Measurements from ENCODE around the gene IFNA8. TPM values are rescaled to one million over a fixed set of nuclear protein-coding genes. Genes with fewer than 3 reads are reported as not detected.

IFNA8 gene
- total and polyA plus RNA-seq, 5 donors = not detected

DNA sequence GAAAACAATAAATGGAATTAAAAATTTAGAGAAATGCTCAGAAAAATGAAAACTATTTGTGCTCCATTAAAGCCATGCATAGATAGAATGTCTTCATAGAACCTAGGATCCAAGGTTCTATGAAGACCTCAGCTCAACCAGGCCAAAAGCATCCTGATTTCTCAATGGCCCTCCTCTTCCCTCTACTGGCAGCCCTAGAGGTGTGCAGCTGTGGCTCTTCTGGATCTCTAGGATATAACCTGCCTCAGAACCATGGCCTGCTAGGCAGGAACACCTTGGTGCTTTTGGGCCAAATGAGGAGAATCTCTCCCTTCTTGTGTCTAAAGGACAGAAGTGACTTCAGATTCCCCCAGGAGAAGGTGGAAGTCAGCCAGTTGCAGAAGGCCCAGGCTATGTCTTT lies 46.4 kb downstream of the IFNA8 start:
- peak in 1 of 2 donors; percentile 57 for ATAC-seq

More for the DNA sequence above, 46.4 kb downstream of the IFNA8 start:
- intact Hi-C loops (cut with DNase I) = no loop called here
- no peaks in the 10 kb centered on the region for H3K4me1 ChIP-seq (ENCODE audit: control insufficient read depth, insufficient read depth, low read length)
- H3K9me3 ChIP-seq (ENCODE audit: control insufficient read depth, low read length) = no peaks in the 10 kb centered on the region
- no peak overlapping the region for H3K4me3 ChIP-seq (ENCODE audit: low read length)
- H3K27me3 ChIP-seq (ENCODE audit: control insufficient read depth, insufficient read depth) = no peaks in the 10 kb centered on the region
- no peak for DNase-seq
- no peak overlapping the region for H3K27ac ChIP-seq (ENCODE audit: low read length)

Other genes starting within 250 kb of the IFNA8 start
- not detected for gene IFNA21, start 242.5 kb upstream of the IFNA8 start, total RNA-seq
- gene IFNA21, start 242.5 kb upstream of the IFNA8 start, polyA plus RNA-seq = not detected
- not detected for gene IFNA4, start 221.5 kb upstream of the IFNA8 start, total RNA-seq
- not detected for gene IFNA4, start 221.5 kb upstream of the IFNA8 start, polyA plus RNA-seq
- gene IFNA7, start 206.9 kb upstream of the IFNA8 start, total RNA-seq = not detected
- not detected for gene IFNA7, start 206.9 kb upstream of the IFNA8 start, polyA plus RNA-seq
- not detected for gene IFNA10, start 202.0 kb upstream of the IFNA8 start, total RNA-seq
- not detected for gene IFNA10, start 202.0 kb upstream of the IFNA8 start, polyA plus RNA-seq
- not detected for gene IFNA16, start 191.8 kb upstream of the IFNA8 start, total RNA-seq
- not detected for gene IFNA16, start 191.8 kb upstream of the IFNA8 start, polyA plus RNA-seq
- not detected for gene IFNA17, start 180.9 kb upstream of the IFNA8 start, total RNA-seq
- gene IFNA17, start 180.9 kb upstream of the IFNA8 start, polyA plus RNA-seq = not detected
- not detected for gene IFNA14, start 169.1 kb upstream of the IFNA8 start, total RNA-seq
- not detected for gene IFNA14, start 169.1 kb upstream of the IFNA8 start, polyA plus RNA-seq
- gene IFNA5, start 103.8 kb upstream of the IFNA8 start, total RNA-seq = not detected
- not detected for gene IFNA5, start 103.8 kb upstream of the IFNA8 start, polyA plus RNA-seq
- gene KLHL9, start 73.7 kb upstream of the IFNA8 start, total RNA-seq = 10 to 100 TPM; 13.0 to 14.6 (median 13.3) TPM
- 6.1 TPM for gene KLHL9, start 73.7 kb upstream of the IFNA8 start, polyA plus RNA-seq
- gene IFNA6, start 58.2 kb upstream of the IFNA8 start, total RNA-seq = not detected
- gene IFNA6, start 58.2 kb upstream of the IFNA8 start, polyA plus RNA-seq = not detected
- gene IFNA13, start 41.1 kb upstream of the IFNA8 start, total RNA-seq = not detected
- gene IFNA13, start 41.1 kb upstream of the IFNA8 start, polyA plus RNA-seq = not detected
- gene IFNA2, start 23.7 kb upstream of the IFNA8 start, total RNA-seq = not detected
- gene IFNA2, start 23.7 kb upstream of the IFNA8 start, polyA plus RNA-seq = not detected
- not detected for gene IFNA1, start 31.3 kb downstream of the IFNA8 start, total RNA-seq
- not detected for gene IFNA1, start 31.3 kb downstream of the IFNA8 start, polyA plus RNA-seq
- gene IFNE, start 73.2 kb downstream of the IFNA8 start, total RNA-seq = not detected
- gene IFNE, start 73.2 kb downstream of the IFNA8 start, polyA plus RNA-seq = not detected